HCT116 (cell line): ENCODE data around the gene ATP1B4. TPM values are rescaled to one million over a fixed set of nuclear protein-coding genes. Genes with fewer than 3 reads are reported as not detected.

Experiments used
- ATAC-seq: fragments of 200-7000 bp; cut with Tn5 transposase; 2 replicates; pipeline ENCODE4 v1.9.1; 2020; ENCODE audit warnings: mild to moderate bottlenecking, moderate library complexity
- BruUV-seq: library from RNA; stranded (reverse); fragments of 400-500 nt; replicated peaks from 2 replicates; lab custom pipeline; 2021; lab: Mats Ljungman, UMichigan
- CTCF ChIA-PET: fragments of 300-600 bp; sonication (Branson Sonifier 250); formaldehyde crosslinking; loops from one replicate; lab custom pipeline; 2021; ENCODE audit warnings: antibody characterized with exemption; lab: Charles Lee
- POLR2A ChIA-PET: fragments of 300-600, 350-600 bp; sonication (Branson Sonifier 250); formaldehyde crosslinking; loops from one replicate; lab custom pipeline; 2021; ENCODE audit warnings: antibody characterized with exemption; lab: Charles Lee
- RAD21 ChIA-PET, 2 experiments: fragments of 300-600 bp; sonication (Branson Sonifier 250); formaldehyde crosslinking; loops; one replicate each; lab custom pipeline; 2023; ENCODE audit warnings: low total read pairs in 2 of 2; ENCODE audit not compliant: uncharacterized antibody in 2 of 2, unreplicated experiment in 2 of 2, low non-redundant PET in 1 of 2; lab: Charles Lee
- DNase-seq: peaks from one replicate; pipeline ENCODE4 v3.0.0-alpha.2; 2010; ENCODE audit warnings: low read depth, low spot score
- H2AFZ ChIP-seq: fragments of 200-600 bp; shearing (Covaris generic), sonication (generic); 2 replicates; pipeline ENCODE4 v1.6.1; 2017; ENCODE audit warnings: low read depth, mixed run types, mixed read lengths, antibody characterized with exemption, low read length; ENCODE audit not compliant: poor library complexity, severe bottlenecking
- H3K27ac ChIP-seq: 2 replicates; pipeline ENCODE4 v1.5.1; 2012; ENCODE audit warnings: low read depth, low read length
- H3K27me3 ChIP-seq: fragments of 200-600 bp; sonication (generic); 2 replicates; pipeline ENCODE4 v1.6.1; 2016; ENCODE audit warnings: mixed run types, low read length, mixed read lengths; ENCODE audit not compliant: insufficient read depth
- H3K36me3 ChIP-seq, 2 experiments: fragments of 200-500 bp in 1 of 2; fragments of 200-600 bp in 1 of 2; sonication (Bioruptor generic) in 1 of 2; sonication (generic) in 1 of 2; 2 replicates each; pipeline versions ENCODE4 v1.5.1 to v1.6.1; 2014 to 2016; ENCODE audit warnings: low read length in 2 of 2, inconsistent platforms in 1 of 2, mixed read lengths in 1 of 2, mixed run types in 1 of 2; ENCODE audit not compliant: insufficient read depth in 2 of 2, control insufficient read depth in 1 of 2
- H3K4me1 ChIP-seq, 2 experiments: fragments of 200-600 bp in 1 of 2; sonication (generic) in 1 of 2; 2 replicates each; pipeline versions ENCODE4 v1.5.1 to v1.6.1; 2012 to 2017; ENCODE audit warnings: low read length in 2 of 2, inconsistent platforms in 1 of 2, mild to moderate bottlenecking in 1 of 2, mixed read lengths in 1 of 2, mixed run types in 1 of 2, moderate library complexity in 1 of 2; ENCODE audit not compliant: insufficient read depth in 2 of 2, control insufficient read depth in 1 of 2
- H3K4me2 ChIP-seq: fragments of 200-600 bp; sonication (generic); 2 replicates; pipeline ENCODE4 v1.6.1; 2017; ENCODE audit warnings: mixed run types, low read length, mixed read lengths
- H3K4me3 ChIP-seq, 2 experiments: fragments of 200-600 bp in 1 of 2; sonication (generic) in 1 of 2; replicated peaks in 1 of 2; 2 replicates each; pipeline ENCODE4 v1.5.1; 2011 to 2016; ENCODE audit warnings: low read length in 2 of 2, control low read depth in 1 of 2, low read depth in 1 of 2, mild to moderate bottlenecking in 1 of 2, mixed read lengths in 1 of 2, mixed run types in 1 of 2
- H3K79me2 ChIP-seq: fragments of 200-600 bp; sonication (generic); 2 replicates; pipeline ENCODE4 v1.6.1; 2017; ENCODE audit warnings: mild to moderate bottlenecking, mixed run types, low read length, moderate library complexity, mixed read lengths; ENCODE audit not compliant: insufficient read depth
- H3K9ac ChIP-seq: fragments of 200-600 bp; sonication (generic); 2 replicates; pipeline ENCODE4 v1.6.1; 2016; ENCODE audit warnings: low read length, mixed read lengths
- H3K9me2 ChIP-seq: fragments of 200-600 bp; sonication (generic), shearing (Covaris generic); 2 replicates; pipeline ENCODE4 v1.6.1; 2017; ENCODE audit warnings: mixed run types, mild to moderate bottlenecking, moderate library complexity; ENCODE audit not compliant: insufficient read depth
- H3K9me3 ChIP-seq, 2 experiments: fragments of 200-500 bp in 1 of 2; fragments of 200-600 bp in 1 of 2; sonication (Bioruptor generic) in 1 of 2; sonication (generic) in 1 of 2; 2 replicates each; pipeline ENCODE4 v1.6.1; 2014 to 2017; ENCODE audit warnings: low read length in 2 of 2, mixed read lengths in 2 of 2, inconsistent platforms in 1 of 2, low read depth in 1 of 2, mild to moderate bottlenecking in 1 of 2, mixed run types in 1 of 2, moderate library complexity in 1 of 2; ENCODE audit not compliant: control insufficient read depth in 1 of 2, insufficient read depth in 1 of 2
- H4K20me1 ChIP-seq: fragments of 200-600 bp; sonication (generic), shearing (Covaris generic); 2 replicates; pipeline ENCODE4 v1.6.1; 2017; ENCODE audit warnings: mixed run types, mild to moderate bottlenecking, moderate library complexity; ENCODE audit not compliant: insufficient read depth
- CBX3 ChIP-seq: IDR thresholded peaks from 2 replicates; pipeline ENCODE4 v1.6.1; 2012; ENCODE audit warnings: low read depth
- CEBPB ChIP-seq: IDR thresholded peaks from 2 replicates; pipeline ENCODE4 v1.6.1; 2012; ENCODE audit warnings: low read depth
- EGR1 ChIP-seq: IDR thresholded peaks from 2 replicates; pipeline ENCODE4 v1.6.1; 2012; ENCODE audit warnings: low read depth
- ELF1 ChIP-seq: IDR thresholded peaks from 2 replicates; pipeline ENCODE4 v1.6.1; 2012; ENCODE audit warnings: low read depth, borderline replicate concordance
- EZH2phosphoT487 ChIP-seq: fragments of 200-600 bp; IDR thresholded peaks from 2 replicates; pipeline ENCODE4 v1.6.1; 2018; ENCODE audit warnings: antibody characterized with exemption, borderline replicate concordance
- FOSL1 ChIP-seq: IDR thresholded peaks from 2 replicates; pipeline ENCODE4 v1.6.1; 2012; ENCODE audit warnings: low read depth
- JUND ChIP-seq: IDR thresholded peaks from 2 replicates; pipeline ENCODE4 v1.6.1; 2012
- POLR2A ChIP-seq: IDR thresholded peaks from 2 replicates; pipeline ENCODE4 v1.7.0; 2011; ENCODE audit warnings: borderline replicate concordance; ENCODE audit not compliant: insufficient read depth, insufficient read length; ENCODE audit errors: extremely low read depth
- POLR2AphosphoS5 ChIP-seq: IDR thresholded peaks from 2 replicates; pipeline ENCODE4 v1.6.1; 2011; ENCODE audit warnings: mild to moderate bottlenecking, low read depth, low read length, moderate library complexity
- RAD21 ChIP-seq: IDR thresholded peaks from 2 replicates; pipeline ENCODE4 v1.6.1; 2012; ENCODE audit warnings: low read depth, mild to moderate bottlenecking
- SIN3A ChIP-seq: IDR thresholded peaks from 2 replicates; pipeline ENCODE4 v1.6.1; 2012; ENCODE audit warnings: low read depth
- SRF ChIP-seq: IDR thresholded peaks from 2 replicates; pipeline ENCODE4 v1.6.1; 2012; ENCODE audit warnings: low read depth
- TCF7L2 ChIP-seq: IDR thresholded peaks from 2 replicates; pipeline ENCODE4 v1.7.0; 2011; ENCODE audit warnings: borderline replicate concordance, inconsistent platforms; ENCODE audit not compliant: insufficient read depth, insufficient read length; ENCODE audit errors: extremely low read depth
- intact Hi-C: fragments of 100-400 bp; cut with micrococcal nuclease; formaldehyde crosslinking; loops from 2 replicates; pipeline ENCODE4 v1.10.0; 2022
- total RNA-seq: library from RNA; stranded (reverse); gene quantifications from one replicate; pipeline ENCODE4 v1.2.1, GENCODE V29; 2021; ENCODE audit not compliant: unreplicated experiment
- TF ChIP-seq, protein P1 (sequence below), 3 experiments: fragments of 200-600 bp in 1 of 3; sonication (generic) in 1 of 3; IDR thresholded peaks in 2 of 3; conservative IDR thresholded peaks in 1 of 3; 2 replicates each; pipeline ENCODE4 v1.5.1; 2012 to 2017; ENCODE audit warnings: low read depth in 2 of 3, low read length in 2 of 3, antibody characterized with exemption in 1 of 3, borderline replicate concordance in 1 of 3, control low read depth in 1 of 3, mild to moderate bottlenecking in 1 of 3, mixed read lengths in 1 of 3, mixed run types in 1 of 3, moderate library complexity in 1 of 3; ENCODE audit not compliant: insufficient read depth in 1 of 3

Gene ATP1B4
- total RNA-seq, 1 experiment from 2014 or later: not detected

DNA sequence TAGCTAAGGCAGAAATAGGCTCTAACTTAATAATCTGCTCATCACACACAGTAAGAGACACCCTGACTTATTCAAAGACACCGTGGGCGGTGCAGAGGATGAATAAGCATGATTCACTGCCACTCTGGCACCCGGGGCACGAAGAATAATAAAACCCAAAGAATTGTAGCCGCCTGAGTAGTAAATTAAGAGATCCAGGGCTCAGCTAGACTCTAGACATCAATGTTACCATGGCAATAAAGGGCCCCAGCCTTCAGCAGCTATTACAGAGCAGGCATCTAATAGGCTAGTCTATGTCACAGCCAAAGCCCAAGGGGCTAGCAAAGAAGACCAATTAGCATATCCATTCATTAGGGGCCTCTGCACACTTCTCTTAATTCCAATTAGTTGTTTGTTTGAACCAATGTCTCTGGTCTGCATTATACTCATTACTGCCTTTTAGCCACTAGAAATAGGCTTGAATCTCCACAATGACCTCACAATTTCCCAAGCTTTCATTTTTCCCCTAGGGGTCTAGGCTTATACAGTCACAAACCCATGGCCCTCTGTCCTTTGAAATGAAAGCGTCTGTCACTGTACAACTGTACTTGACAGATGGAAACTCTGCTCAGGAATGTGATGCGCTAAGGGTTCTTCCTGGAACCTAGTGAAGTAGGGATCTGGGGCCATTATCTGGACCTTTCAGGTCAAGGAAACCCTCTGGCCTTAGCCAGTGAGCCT is 3.0 kb upstream of the ATP1B4 start:
- intact Hi-C loops: no loop called here
- no peak overlapping the region for H3K27ac ChIP-seq
- no peaks in the 10 kb centered on the region for H3K9me2 ChIP-seq
- BruUV-seq: no TSS peak
- H3K36me3 ChIP-seq: no peaks in the 10 kb centered on the region
- H3K27me3 ChIP-seq: no peaks in the 10 kb centered on the region
- no peaks in the 10 kb centered on the region for H4K20me1 ChIP-seq
- H3K4me1 ChIP-seq: peaks cover 0 to 11% of the 10 kb centered on the region in 2 experiments; a peak in 2 of 4 replicates
- DNase-seq: no peak
- no peaks in the 10 kb centered on the region for H3K79me2 ChIP-seq
- CTCF ChIA-PET: no interaction called here
- RAD21 ChIA-PET: no interaction called here
- no peak overlapping the region for H3K9ac ChIP-seq
- no peak overlapping the region for H2AFZ ChIP-seq
- TF ChIP-seq JUND (peak; percentile 18; the same call in 1 of the 2 replicates), EGR1 (peak; percentile 61), CEBPB (no peak), ELF1 (no peak), POLR2AphosphoS5 (no peak), CBX3 (no peak), POLR2A (no peak), FOSL1 (peak; percentile 63)
- H3K4me2 ChIP-seq: peak overlapping the region; percentile 48
- H3K4me3 ChIP-seq: no peak overlapping the region
- ATAC-seq: peak; percentile 79
- no peaks in the 10 kb centered on the region for H3K9me3 ChIP-seq
- POLR2A ChIA-PET: no interaction called here

DNA sequence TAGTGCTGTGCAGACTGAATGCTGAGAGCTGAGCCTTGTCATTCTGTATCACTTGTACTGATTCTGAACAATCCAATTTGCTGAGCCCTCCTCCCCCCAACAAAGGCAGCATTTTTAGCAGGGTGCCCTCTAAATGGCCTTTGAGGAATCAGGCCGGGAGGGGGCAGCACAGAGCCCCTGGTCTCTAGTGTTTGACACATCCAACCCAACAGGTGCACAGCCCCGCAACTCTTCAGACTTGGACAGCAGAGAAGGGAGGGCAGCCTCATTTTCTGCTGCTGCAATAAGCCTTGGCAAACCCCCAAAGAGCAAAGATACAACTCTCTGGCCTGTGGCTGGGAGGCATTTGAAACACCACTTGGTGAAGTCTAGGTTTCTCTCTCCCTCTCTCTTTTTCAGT is 3.4 kb downstream of the ATP1B4 start:
- peak; percentile 81 for ATAC-seq

More for the DNA sequence above, 3.4 kb downstream of the ATP1B4 start:
- Histone ChIP-seq H4K20me1 (no peaks in the 10 kb centered on the region), H3K4me2 (no peak overlapping the region), H3K9me3 (no peaks in the 10 kb centered on the region), H3K36me3 (no peaks in the 10 kb centered on the region), H3K4me3 (no peak overlapping the region), H3K27me3 (no peaks in the 10 kb centered on the region), H3K79me2 (no peaks in the 10 kb centered on the region), H3K27ac (no peak overlapping the region), H3K9ac (no peak overlapping the region), H3K9me2 (no peaks in the 10 kb centered on the region), H3K4me1 (no peaks in the 10 kb centered on the region), H2AFZ (no peak overlapping the region)
- ChIA-PET RAD21 (no interaction called here), POLR2A (no interaction called here), CTCF (interaction anchor here (0.8 to 1.3 kb wide), 2 partner anchors 9 to 121 kb away, joined by 3 to 4 read pairs; no protein-coding TSS in a partner anchor)
- no TSS peak for BruUV-seq
- intact Hi-C loops: no loop called here
- TF ChIP-seq CEBPB (no peak), TCF7L2 (no peak), EZH2phosphoT487 (no peak), SIN3A (no peak), SRF (no peak), CBX3 (no peak), RAD21 (peak; percentile 10; the same call in 1 of the 2 replicates)
- TF ChIP-seq, protein P1, sequence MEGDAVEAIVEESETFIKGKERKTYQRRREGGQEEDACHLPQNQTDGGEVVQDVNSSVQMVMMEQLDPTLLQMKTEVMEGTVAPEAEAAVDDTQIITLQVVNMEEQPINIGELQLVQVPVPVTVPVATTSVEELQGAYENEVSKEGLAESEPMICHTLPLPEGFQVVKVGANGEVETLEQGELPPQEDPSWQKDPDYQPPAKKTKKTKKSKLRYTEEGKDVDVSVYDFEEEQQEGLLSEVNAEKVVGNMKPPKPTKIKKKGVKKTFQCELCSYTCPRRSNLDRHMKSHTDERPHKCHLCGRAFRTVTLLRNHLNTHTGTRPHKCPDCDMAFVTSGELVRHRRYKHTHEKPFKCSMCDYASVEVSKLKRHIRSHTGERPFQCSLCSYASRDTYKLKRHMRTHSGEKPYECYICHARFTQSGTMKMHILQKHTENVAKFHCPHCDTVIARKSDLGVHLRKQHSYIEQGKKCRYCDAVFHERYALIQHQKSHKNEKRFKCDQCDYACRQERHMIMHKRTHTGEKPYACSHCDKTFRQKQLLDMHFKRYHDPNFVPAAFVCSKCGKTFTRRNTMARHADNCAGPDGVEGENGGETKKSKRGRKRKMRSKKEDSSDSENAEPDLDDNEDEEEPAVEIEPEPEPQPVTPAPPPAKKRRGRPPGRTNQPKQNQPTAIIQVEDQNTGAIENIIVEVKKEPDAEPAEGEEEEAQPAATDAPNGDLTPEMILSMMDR (IDR thresholded peaks at IDR 0.05 in 2 of 3, conservative IDR thresholded peaks at IDR 0.05 in 1 of 3; ENCODE audit: borderline replicate concordance in 1 of 3, insufficient read depth in 1 of 3, low read depth in 2 of 3, low read length in 2 of 3): peak; percentile 26 to 64 (median 59); a peak in 4 of 6 replicates
- DNase-seq: no peak
